ENCODE measurements around the gene TSPAN18.

GRCh38 chr11:44780940-44781631 is 54.3 kb downstream of the TSPAN18 start:
- TF ChIP-seq EZH2 (IDR thresholded peaks at IDR 0.05; ENCODE audit: insufficient read depth, poor library complexity, severe bottlenecking) (no peak), EZH2phosphoT487 (IDR thresholded peaks at IDR 0.05; ENCODE audit: insufficient read depth, low read depth) (no peak)

Data from GM23248 (cell line).